Pancreas (tissue), 10 donors: ENCODE results near the gene SLC49A3. TPM values are rescaled to one million over a fixed set of nuclear protein-coding genes. Genes with fewer than 3 reads are reported as not detected.
A peak's percentile ranks its signal among the peaks of the same experiment; 100 is the strongest.

Source experiments
- ATAC-seq, 4 donors: fragments of 200-7000 bp; cut with Tn5 transposase; one replicate each; pipeline versions ENCODE4 v1.8.0 to v1.9.1; 2020; ENCODE audit warnings: mild to moderate bottlenecking in 4 of 4, moderate library complexity in 4 of 4
- DNase-seq, 6 donors: peaks; one replicate each; pipeline ENCODE4 v3.0.0-alpha.2; 2020
- FAIRE-seq: peaks from 2 replicates; lab custom pipeline; 2012; peaks lifted over from hg19 to GRCh38; lab: Jason Lieb, UNC
- H3K27ac ChIP-seq, 4 donors: fragments of 200-600 bp; sonication (generic); 1 replicate in 3 of 4; 2 replicates in 1 of 4; pipeline versions ENCODE4 v1.5.0 to v1.8.0; 2020
- H3K27me3 ChIP-seq, 4 donors: fragments of 200-600 bp; one replicate each; pipeline ENCODE4 v1.8.0; 2021
- H3K36me3 ChIP-seq, 3 donors: fragments of 200-600 bp; sonication (generic) in 1 of 3; one replicate each; pipeline versions ENCODE4 v1.5.0 to v1.8.0; 2020 to 2021
- H3K4me1 ChIP-seq, 3 donors: fragments of 200-600 bp; one replicate each; pipeline ENCODE4 v1.8.0; 2021
- H3K4me3 ChIP-seq, 4 donors: fragments of 200-600 bp; sonication (generic) in 2 of 4; one replicate each; pipeline versions ENCODE4 v1.5.0 to v1.8.0; 2020 to 2021
- H3K9me3 ChIP-seq, 4 donors: fragments of 200-600 bp; one replicate each; pipeline ENCODE4 v1.8.0; 2021
- CTCF ChIP-seq, 4 donors: fragments of 200-600 bp; sonication (generic) in 3 of 4; IDR thresholded peaks; one replicate each; pipeline versions ENCODE4 v1.5.0 to v1.8.0; 2021; ENCODE audit warnings: antibody characterized with exemption in 4 of 4
- WGBS, 2 donors: extraction: QIAGEN DNeasy Blood & Tissue Kit; methylation state at CpG; one replicate each; pipeline ENCODE4 v1.1.7; 2013; 5-methylcytosine and 5-hydroxymethylcytosine counted together
- intact Hi-C, 3 donors: fragments of 100-400 bp; cut with DNase I; formaldehyde crosslinking; loops; one replicate each; pipeline versions ENCODE4 v1.11.1 to v1.14.2; 2022
- polyA plus RNA-seq, 2 donors: library from polyadenylated mRNA; stranded (reverse); fragments of 200-250 nt; gene quantifications; one replicate each; pipeline ENCODE4 v1.2.3, GENCODE V29; 2013
- total RNA-seq, 6 donors: library from RNA; stranded (reverse); fragmentation: NEBNext Ultra II Directional in 4 of 6; extraction: Animal tissue kit (Norgen Biotek cat#: 25700) in 4 of 6; gene quantifications; one replicate each; pipeline versions ENCODE4 v1.2.1 to v1.2.4, GENCODE V29; 2021 to 2023
- donor health status: healthy with polysubstance abuse.
- donor health status: DM: no; HTN: no; CAD: no; lungs with moderate emphysema.
- donor health status: DM: no; HTN: no; CAD: no.
- donor health status: control.
- donor health status: control.
- donor health status: Bipolar disorder and iron deficiency.
- donor health status: DM: yes; HTN: yes; CAD: no.
- donor health status: DM: no; HTN: no; CAD: no.
- donor health status: DM: no; HTN: no; CAD: no.
- donor health status: DM: yes; HTN: yes; CAD: no.

Gene SLC49A3
- total and polyA plus RNA-seq, 8 donors: 3.3 to 20.8 (median 6.1) TPM

GRCh38 chr4:722169-722725 lies 33.3 kb upstream of the SLC49A3 start:
- 97% methylated on average over 45 to 47 of the region's 47 CpGs for WGBS, 2 donors
- peaks cover 0 to 3% (median 3%) of the 10 kb centered on the region in 3 donors for H3K36me3 ChIP-seq
- no peak overlapping the region for H3K4me3 ChIP-seq
- no peaks in the 10 kb centered on the region for H3K27me3 ChIP-seq
- no peak for TF ChIP-seq CTCF (IDR thresholded peaks at IDR 0.05)
- DNase-seq: peak in 2 of 6 donors; percentile 4 to 31
- FAIRE-seq: no peak
- no peaks in the 10 kb centered on the region for H3K9me3 ChIP-seq
- ATAC-seq: no peak
- intact Hi-C loops: no loop called here
- H3K27ac ChIP-seq: no peak overlapping the region
- H3K4me1 ChIP-seq: no peaks in the 10 kb centered on the region

- Histone ChIP-seq H3K27me3 (no peaks in the 10 kb centered on the region), H3K9me3 (no peaks in the 10 kb centered on the region), H3K27ac (no peak overlapping the region), H3K4me3 (no peak overlapping the region), H3K4me1 (no peaks in the 10 kb centered on the region), H3K36me3 (peaks cover 0 to 3% (median 3%) of the 10 kb centered on the region in 3 donors)
- WGBS, 2 donors: 87 to 88% methylated on average over 31 of the region's 31 CpGs
- no peak for TF ChIP-seq CTCF (IDR thresholded peaks at IDR 0.05)
- intact Hi-C loops: no loop called here
- DNase-seq: peak in 2 of 6 donors; percentile 30 to 62
- no peak for FAIRE-seq
- peak in 2 of 4 donors; percentile 13 to 34 for ATAC-seq
These were observed 32.6 kb upstream of the SLC49A3 start for GRCh38 chr4:721261-722168.

GRCh38 chr4:720111-720860 lies 31.3 kb upstream of the SLC49A3 start:
- TF ChIP-seq CTCF (IDR thresholded peaks at IDR 0.05): no peak
- ATAC-seq: peak in 1 of 4 donors; percentile 14
- intact Hi-C loops: no loop called here
- DNase-seq: no peak
- Histone ChIP-seq H3K36me3 (peaks cover 0 to 3% (median 3%) of the 10 kb centered on the region in 3 donors), H3K27ac (no peak overlapping the region), H3K4me1 (no peaks in the 10 kb centered on the region), H3K9me3 (no peaks in the 10 kb centered on the region), H3K4me3 (no peak overlapping the region), H3K27me3 (no peaks in the 10 kb centered on the region)
- WGBS, 2 donors: 96% methylated on average over 59 of the region's 59 CpGs
- no peak for FAIRE-seq

GRCh38 chr4:718460-718859 lies 29.5 kb upstream of the SLC49A3 start:
- no peak for TF ChIP-seq CTCF (IDR thresholded peaks at IDR 0.05)
- Histone ChIP-seq H3K27me3 (no peaks in the 10 kb centered on the region), H3K4me3 (no peak overlapping the region), H3K36me3 (peaks cover 0 to 3% (median 3%) of the 10 kb centered on the region in 3 donors), H3K4me1 (no peaks in the 10 kb centered on the region), H3K27ac (no peak overlapping the region), H3K9me3 (no peaks in the 10 kb centered on the region)
- no peak for ATAC-seq
- DNase-seq: peak in 2 of 6 donors; percentile 11 to 51
- intact Hi-C loops: no loop called here
- 89 to 93% methylated on average over 8 of the region's 8 CpGs for WGBS, 2 donors
- no peak for FAIRE-seq
